OCI-LY1 (cell line): Measurements from ENCODE around the gene PLEKHH2.

Experiments
- EZH2 ChIP-seq: fragments of 200-600 bp; sonication (generic), shearing (Covaris generic); IDR thresholded peaks from 2 replicates; pipeline ENCODE4 v1.8.0; 2017; ENCODE audit warnings: borderline replicate concordance, mixed run types, mild to moderate bottlenecking, antibody characterized with exemption, low read length, moderate library complexity, mixed read lengths
- TF ChIP-seq, protein P1 (sequence below): fragments of 200-600 bp; sonication (generic), shearing (Covaris generic); IDR thresholded peaks from 2 replicates; pipeline ENCODE4 v1.5.1; 2017; ENCODE audit warnings: mild to moderate bottlenecking, antibody characterized with exemption, low read length, moderate library complexity, mixed read lengths

- TF ChIP-seq, protein P1, sequence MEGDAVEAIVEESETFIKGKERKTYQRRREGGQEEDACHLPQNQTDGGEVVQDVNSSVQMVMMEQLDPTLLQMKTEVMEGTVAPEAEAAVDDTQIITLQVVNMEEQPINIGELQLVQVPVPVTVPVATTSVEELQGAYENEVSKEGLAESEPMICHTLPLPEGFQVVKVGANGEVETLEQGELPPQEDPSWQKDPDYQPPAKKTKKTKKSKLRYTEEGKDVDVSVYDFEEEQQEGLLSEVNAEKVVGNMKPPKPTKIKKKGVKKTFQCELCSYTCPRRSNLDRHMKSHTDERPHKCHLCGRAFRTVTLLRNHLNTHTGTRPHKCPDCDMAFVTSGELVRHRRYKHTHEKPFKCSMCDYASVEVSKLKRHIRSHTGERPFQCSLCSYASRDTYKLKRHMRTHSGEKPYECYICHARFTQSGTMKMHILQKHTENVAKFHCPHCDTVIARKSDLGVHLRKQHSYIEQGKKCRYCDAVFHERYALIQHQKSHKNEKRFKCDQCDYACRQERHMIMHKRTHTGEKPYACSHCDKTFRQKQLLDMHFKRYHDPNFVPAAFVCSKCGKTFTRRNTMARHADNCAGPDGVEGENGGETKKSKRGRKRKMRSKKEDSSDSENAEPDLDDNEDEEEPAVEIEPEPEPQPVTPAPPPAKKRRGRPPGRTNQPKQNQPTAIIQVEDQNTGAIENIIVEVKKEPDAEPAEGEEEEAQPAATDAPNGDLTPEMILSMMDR = no peak
- no peak for TF ChIP-seq EZH2
Measured at GRCh38 chr2:43689999-43690398, 52.9 kb downstream of the PLEKHH2 start.
